Cerebellar nuclear complex (tissue), 1 donor: ENCODE data around the gene DUS1L.

Experiments
- DNase-seq, 2 experiments: peaks; one replicate each; lab custom pipeline; 2025; lab: John Stamatoyannopoulos, UW

DUS1L gene

GRCh38 chr17:82087961-82088837 is 22.6 kb upstream of the DUS1L start:
- DNase-seq = no peak

GRCh38 chr17:82086941-82087906 is 21.6 kb upstream of the DUS1L start:
- no peak for DNase-seq

- DNase-seq = no peak
These were observed 20.5 kb upstream of the DUS1L start for GRCh38 chr17:82085931-82086764.

GRCh38 chr17:82085031-82085861 is 19.6 kb upstream of the DUS1L start:
- no peak for DNase-seq

- no peak for DNase-seq
These were observed 18.9 kb upstream of the DUS1L start for GRCh38 chr17:82084373-82085030.

GRCh38 chr17:82083533-82084359 is 18.1 kb upstream of the DUS1L start:
- DNase-seq = no peak

GRCh38 chr17:82083009-82083408 is 17.4 kb upstream of the DUS1L start:
- DNase-seq = no peak

- DNase-seq = no peak
These were observed 16.9 kb upstream of the DUS1L start for GRCh38 chr17:82082456-82082855.

- no peak for DNase-seq
These were observed 16.4 kb upstream of the DUS1L start for GRCh38 chr17:82081966-82082365.

GRCh38 chr17:82081546-82081945 is 15.9 kb upstream of the DUS1L start:
- no peak for DNase-seq

GRCh38 chr17:82080789-82081464 is 15.3 kb upstream of the DUS1L start:
- DNase-seq = no peak

GRCh38 chr17:82080048-82080788 is 14.6 kb upstream of the DUS1L start:
- DNase-seq = no peak

- no peak for DNase-seq
These were observed 13.5 kb upstream of the DUS1L start for GRCh38 chr17:82079001-82079677.

GRCh38 chr17:82078433-82078832 is 12.8 kb upstream of the DUS1L start:
- DNase-seq = no peak

GRCh38 chr17:82077617-82078358 is 12.2 kb upstream of the DUS1L start:
- DNase-seq = no peak

GRCh38 chr17:82076785-82077591 is 11.4 kb upstream of the DUS1L start:
- DNase-seq = no peak
